ENCODE results near the gene C2orf80.

GRCh38 chr2:208130712-208131110, 59.1 kb downstream of the C2orf80 start:
- TF ChIP-seq CTCF (IDR thresholded peaks at IDR 0.05; ENCODE audit: extremely low read depth in 1 of 2, insufficient read depth in 1 of 2, low read depth in 1 of 2, low read length in 2 of 2) (no peak), FOS (IDR thresholded peaks at IDR 0.05; ENCODE audit: borderline replicate concordance, insufficient read depth, low read length) (no peak)
